GM19324 (cell line): Measurements from ENCODE around the gene MRGPRX3.
"Not testable (repeated sequence)": the region's sequence is repeated elsewhere in the genome, so short reads cannot be mapped to it uniquely, and the experiment has no call there.

Experiments used
- ATAC-seq: cut with Tn5 transposase; IDR thresholded peaks from one replicate; pipeline ENCODE4 v1.9.1; 2021; ENCODE audit warnings: mild to moderate bottlenecking, moderate library complexity; ENCODE audit not compliant: unreplicated experiment, low FRiP score

MRGPRX3 gene

DNA sequence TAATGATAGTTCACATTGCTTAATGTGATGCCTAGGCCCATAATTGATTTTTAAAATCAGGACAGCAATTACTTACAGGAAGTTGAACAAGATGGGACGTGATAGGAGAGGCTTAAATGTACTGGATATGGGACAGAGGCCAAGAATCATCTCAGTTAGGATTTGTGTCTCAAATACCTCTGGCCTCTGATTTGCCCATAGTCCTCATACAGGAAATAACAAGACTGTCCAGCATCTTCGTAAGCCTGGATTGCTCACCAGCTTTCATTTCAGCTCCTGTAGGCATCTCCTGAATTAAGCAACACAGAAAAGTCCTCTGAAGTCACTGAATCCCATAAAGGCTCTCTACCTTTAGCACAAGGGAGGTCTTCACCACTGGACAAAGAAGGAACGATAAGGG lies at the start of gene MRGPRX3:
Gene MRGPRX3 (plus strand): TSS at position 231 of the 400 bp plus-strand sequence. CDS start 4,632 bp downstream, outside the sequence.
- ATAC-seq = no peak

DNA sequence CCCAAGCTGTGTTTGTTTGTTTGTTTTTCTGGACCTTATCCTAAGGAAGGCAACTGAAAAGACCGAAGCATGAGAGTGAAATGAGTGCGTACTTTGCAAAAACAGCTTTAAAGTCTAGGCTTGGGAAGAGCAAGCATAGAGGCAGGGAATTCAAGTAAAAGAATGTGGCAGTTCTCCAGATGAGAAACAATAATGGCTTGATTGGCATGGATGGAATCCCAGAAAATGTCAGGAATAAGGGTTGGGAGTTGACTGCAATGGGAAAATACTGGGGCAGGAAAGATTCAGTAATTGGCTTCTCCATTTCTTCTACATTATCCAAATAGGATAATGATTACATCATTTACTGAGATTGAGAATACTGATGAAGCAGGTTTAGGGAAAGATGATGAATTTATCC lies 44.0 kb upstream of the MRGPRX3 start:
- ATAC-seq = no peak

DNA sequence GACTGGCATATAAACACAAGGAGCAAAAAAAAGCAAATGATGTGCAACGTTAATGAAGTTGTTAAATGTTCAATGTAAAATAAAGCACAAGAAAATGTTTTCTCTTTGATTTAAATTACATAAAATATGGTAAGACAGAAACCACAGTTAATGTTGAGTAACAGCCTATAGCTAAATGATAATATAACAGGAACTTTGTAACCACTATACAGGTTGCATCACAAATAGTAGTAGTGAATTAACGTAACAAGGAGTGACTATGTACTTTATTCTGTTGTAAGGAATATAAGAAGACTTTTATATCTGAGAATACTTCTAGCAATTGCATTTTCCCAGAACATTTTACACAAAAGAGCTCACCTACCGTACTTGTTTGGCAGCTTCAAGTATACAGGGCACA lies 43.4 kb upstream of the MRGPRX3 start:
- ATAC-seq = no peak

DNA sequence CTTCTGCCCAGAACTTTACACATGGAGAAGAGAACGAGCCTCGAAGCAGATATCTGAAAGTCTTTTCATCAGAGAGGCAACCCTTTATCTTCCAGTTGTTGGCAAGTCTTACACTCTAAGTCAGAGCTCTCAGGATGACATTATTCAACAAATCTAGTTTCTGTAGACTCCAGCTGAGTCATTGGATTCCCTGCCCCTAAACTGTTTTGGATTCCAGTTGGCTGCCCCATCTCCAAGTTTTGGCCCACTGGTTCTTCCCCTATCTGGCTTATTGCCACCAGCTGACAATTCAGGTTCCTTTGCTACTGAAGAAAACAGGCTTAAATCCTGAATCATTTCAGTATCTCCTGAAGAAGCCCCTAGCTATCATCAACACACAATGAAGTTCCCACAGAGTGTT lies 40.6 kb upstream of the MRGPRX3 start:
- no peak for ATAC-seq

DNA sequence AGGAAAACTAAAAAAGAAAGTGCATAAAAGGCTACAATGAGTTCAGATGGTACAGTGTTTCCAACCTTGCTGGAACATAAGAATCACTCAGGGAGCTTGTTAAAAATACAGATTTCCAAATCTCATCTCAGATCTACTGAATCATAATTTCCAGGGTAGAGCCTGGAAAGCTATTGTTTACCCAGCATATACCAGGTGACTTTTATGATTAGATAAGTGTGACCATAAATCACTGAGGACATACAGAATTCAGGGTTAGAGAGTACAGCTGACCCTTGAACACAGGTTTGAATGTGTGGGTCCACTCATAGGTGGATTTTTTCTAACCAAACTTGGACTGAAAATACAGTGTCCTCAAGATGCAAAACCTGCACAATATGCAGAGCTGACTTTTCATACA lies 38.4 kb upstream of the MRGPRX3 start:
- no peak for ATAC-seq

DNA sequence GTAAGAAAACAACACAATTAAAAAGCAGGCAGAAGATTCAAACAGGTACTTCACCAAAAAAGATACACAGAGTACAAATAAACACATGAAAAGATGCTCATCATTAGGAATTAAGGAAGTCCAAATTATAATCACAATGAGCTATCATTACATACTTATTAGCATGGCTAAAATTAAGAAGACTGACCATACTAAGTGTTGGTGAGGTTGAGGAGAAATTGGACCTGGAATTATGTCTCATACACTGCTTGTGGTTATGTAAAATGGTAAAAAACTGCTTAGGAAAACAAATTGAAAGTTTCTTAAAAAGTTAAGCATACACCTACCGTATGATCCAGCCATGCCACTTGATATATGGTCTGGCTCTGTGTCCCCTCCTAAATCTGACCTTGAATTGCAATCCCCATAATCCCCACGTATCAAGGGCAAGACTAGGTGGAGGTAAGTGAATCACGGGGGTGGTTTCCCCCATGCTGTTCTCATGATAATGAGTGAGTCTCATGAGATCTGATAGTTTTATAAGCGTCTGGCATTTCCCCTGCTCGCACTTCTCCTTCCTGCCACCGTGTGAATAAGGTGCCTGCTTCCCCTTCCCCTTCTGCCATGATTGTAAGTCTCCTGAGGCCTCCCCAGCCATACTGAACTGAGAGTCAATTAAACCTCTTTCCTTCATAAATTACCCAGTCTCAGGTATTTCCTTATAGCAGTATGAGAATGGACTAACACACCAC lies 31.3 kb upstream of the MRGPRX3 start:
- no peak for ATAC-seq

DNA sequence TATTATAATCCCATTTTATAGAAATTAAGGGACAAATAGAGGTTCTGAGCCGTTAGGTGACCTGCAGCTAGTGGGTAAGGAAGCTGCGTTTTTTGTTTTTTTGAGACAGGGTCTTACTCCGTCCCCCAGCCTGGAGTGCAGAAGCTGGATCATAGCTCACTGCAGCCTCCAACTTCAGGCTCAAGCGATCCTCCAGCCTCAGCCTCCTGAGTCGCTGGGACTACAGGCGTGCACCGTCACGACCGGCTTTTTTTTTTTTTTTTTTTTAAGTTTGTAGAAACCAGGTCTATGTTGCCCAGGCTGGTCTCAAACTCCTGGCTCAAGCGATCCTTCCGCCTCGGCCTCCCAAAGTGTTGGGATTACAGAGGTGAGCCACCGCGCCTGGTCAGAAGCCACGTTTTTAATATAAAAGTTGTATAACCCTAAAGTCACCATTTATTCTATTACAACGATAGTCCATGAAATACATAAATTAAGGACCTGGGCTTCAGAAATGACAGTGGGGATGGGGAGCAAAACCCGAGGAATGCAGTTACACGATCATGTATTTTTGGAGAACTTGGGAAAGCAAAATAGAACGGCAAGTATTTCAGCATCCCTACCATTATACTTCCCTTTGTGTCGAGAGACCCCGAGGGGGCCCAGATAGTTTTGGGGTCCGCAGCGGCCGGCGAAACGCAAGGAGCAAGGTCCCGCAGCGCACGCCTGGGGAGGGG lies 27.1 kb upstream of the MRGPRX3 start:
- ATAC-seq = no peak

DNA sequence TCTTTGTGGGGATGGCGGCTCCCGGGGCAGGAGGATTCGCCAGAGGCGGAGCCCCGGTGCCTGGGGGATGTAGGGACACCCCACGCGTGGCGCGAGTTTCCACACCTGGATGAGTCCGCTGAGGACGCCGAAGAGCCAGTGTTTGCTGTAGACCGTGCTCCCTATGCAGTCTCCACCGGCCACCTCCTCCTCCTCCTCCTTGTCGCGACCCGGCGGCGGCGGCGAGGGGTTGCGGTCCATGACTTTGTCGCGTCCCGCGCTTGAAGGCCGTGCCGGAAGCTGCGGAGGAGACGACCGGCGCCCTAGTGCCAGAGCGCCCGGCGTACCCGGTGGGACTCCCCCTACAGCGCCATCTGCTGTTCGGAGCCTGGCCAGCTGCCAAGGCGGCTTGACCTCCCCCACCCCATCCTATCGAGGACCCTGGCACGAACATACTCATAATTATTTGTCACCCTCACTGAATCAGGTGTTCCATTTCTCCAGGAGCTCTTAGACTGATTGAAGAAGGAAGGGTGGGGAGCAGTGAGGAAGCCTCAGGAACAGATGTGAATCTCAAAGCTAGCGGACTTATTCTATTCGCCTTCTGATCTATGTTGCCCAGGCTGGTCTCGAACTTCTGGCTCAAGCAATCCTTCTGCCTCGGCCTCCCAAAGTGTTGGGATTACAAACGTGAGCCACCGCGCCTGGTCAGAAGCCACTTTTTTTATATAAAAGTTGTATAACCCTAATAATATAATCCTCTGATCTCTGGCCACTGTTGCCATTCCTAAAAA lies 26.4 kb upstream of the MRGPRX3 start, which contains the start of gene SAAL1:
Gene SAAL1 (minus strand): TSS at position 281 of the 773 bp plus-strand sequence. CDS start 41 bp downstream, at position 240.
- ATAC-seq = peak; percentile 90

DNA sequence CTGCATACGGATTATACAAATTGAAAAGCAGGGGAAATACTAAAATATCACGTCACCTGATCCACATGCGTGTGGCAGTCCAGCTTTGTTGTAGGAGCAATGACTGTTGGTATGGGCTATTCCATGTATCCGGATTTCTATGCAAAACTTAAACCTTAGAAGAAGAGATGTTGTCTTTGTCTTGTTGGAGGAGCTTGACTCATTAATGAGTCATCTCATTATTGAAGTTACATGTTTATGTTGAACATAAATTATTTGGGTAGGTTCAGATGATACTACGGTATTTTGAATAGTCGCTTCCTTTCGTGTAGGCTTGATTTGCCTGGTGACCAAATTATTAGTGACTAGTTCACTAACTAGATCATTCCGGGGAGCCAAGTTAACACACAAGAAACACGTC lies 25.7 kb upstream of the MRGPRX3 start:
- ATAC-seq = no peak

DNA sequence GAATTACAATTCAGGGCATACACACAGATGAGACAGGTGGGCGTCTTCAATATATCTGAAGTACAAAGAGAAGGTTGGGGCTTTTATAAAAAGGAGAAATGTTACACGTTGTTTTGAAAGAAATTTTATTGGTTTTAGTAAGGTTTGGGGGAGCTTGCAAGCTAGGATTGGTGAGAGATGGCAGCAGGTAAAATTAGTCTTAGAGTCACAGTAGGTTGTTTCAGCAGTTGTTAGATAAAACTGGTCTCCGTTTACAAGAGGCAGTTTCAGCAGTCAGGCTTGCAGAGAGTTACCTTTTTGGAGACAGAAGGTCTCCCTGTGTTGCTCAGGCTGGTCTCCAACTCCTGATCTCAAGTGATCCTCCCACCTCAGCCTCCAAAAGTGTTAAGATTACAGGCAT lies 24.1 kb upstream of the MRGPRX3 start:
- ATAC-seq = no peak

DNA sequence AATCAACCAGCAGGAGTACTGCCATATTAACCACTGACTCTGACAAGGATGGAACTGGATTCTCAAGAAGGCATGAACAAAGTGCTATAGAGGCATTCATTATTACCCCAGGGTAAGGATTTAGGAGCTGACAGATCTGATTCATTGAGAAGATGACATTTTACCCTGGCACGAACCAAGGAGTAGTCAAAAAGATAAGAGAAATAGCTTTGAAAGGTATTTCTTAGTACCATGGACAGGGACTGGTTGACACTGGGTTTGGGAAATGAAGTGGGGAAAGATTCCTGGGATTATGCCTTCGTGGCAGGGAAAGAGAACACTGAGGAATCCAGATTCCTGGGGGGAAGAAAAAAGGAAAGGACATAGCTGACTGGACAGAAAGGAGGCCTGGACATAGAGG lies 21.4 kb upstream of the MRGPRX3 start:
- no peak for ATAC-seq

DNA sequence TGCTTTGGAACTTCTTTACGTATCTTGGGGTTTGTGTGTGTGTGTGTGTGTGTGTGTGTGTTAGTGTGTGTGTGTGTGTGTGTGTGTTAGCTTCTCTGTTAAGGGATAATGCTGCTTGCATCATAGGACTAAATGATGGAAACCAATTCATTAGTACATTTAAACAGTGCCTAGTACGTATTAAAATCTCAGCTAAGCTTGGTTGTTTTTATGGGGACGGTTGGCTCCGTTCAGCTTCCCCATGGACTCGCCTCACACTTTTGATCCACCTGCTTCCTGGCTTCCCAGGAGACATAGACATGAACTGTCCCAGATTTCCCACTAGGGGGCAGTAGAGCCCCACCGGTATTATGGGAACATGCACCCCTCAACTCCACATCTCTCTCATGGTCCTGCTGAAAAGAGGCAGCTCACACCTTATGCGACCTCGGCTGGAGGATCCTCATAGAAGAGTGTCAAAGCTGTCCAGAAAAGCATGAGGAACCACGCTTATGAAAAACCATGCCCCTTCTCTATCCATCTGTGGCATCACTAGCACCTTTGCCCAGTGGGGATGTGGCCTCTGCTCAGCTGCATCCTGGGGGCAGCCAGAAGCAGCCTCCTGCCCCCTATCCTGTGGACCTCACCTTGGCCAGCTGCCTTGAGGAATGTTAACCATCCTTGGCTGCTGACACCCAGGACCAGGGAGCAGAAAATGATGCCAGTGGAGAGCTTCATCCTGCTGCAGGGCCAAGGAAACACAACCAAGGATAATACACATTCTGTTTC lies 16.8 kb upstream of the MRGPRX3 start:
- peak; percentile 68 for ATAC-seq

DNA sequence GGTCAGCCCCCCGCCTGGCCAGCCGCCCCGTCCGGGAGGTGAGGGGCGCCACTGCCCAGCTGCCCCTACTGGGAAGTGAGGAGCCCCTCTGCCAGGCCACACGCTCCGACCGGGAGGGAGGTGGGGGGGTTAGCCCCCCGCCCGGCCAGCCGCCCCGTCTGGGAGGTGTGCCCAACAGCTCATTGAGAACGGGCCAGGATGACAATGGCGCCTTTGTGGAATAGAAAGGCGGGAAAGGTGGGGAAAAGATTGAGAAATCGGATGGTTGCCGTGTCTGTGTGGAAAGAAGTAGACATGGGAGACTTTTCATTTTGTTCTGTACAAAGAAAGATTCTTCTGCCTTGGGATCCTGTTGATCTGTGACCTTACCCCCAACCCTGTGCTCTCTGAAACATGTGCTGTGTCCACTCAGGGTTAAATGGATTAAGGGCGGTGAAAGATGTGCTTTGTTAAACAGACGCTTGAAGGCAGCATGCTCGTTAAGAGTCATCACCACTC lies 11.0 kb upstream of the MRGPRX3 start:
- not testable (repeated sequence) for ATAC-seq

DNA sequence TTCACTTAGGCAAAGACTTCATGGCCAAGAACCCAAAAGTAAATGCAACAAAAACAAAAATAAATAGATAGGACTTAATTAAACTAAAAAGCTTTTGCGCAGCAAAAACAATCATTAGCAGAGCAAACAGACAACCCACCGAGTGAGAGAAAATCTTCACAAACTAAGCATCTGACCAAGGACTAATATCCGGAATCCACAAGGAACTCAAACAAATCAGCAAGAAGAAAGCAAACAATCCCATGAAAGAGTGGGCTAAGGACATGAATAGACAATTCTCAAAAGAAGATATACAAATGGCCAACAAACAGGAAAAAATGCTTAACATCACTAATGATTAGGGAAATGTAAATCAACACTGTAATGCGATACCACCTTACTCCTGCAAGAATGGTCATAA lies 1.3 kb upstream of the MRGPRX3 start:
- ATAC-seq = not testable (repeated sequence)

DNA sequence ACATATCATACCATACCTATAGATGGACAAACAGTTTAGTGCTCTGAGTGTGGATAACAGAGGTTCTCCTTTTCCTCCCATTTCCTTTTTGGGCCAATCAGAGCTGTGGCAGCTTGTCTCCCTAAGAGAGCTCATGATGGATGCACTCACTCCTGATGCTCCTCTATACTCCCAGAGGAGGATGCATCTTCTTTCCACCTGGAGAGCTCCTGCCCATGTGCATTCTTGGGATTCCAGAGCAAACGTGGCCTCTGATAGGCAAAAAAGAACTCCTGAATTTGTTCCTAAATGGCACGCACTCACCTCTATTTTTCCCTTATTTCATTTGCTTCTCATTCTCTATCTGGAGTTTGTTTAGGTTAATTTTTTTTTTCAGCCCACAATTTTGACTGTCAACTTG lies 2.9 kb downstream of the MRGPRX3 start:
- ATAC-seq = no peak

DNA sequence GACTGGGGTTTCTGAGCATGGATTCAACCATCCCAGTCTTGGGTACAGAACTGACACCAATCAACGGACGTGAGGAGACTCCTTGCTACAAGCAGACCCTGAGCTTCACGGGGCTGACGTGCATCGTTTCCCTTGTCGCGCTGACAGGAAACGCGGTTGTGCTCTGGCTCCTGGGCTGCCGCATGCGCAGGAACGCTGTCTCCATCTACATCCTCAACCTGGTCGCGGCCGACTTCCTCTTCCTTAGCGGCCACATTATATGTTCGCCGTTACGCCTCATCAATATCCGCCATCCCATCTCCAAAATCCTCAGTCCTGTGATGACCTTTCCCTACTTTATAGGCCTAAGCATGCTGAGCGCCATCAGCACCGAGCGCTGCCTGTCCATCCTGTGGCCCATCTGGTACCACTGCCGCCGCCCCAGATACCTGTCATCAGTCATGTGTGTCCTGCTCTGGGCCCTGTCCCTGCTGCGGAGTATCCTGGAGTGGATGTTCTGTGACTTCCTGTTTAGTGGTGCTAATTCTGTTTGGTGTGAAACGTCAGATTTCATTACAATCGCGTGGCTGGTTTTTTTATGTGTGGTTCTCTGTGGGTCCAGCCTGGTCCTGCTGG lies 4.9 kb downstream of the MRGPRX3 start:
- ATAC-seq = no peak

DNA sequence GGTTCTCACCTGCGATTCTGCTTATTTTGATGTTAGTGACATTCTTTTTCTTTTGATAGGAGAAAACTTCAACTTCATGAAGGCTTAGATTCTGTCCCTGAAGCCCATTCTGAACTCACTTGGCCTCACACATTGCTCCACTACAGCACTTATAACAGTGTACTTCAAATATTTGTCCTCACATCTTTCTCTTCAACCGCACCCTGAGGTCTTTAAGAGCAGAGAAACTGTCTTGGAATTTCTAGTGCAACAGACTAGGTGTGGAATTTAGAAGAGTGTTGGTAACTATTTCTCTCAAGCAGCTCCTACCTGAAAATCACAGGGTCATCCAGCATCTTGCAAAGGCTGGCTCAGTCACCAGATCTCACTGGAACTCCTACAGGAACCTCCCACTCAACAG lies 7.8 kb downstream of the MRGPRX3 start:
- no peak for ATAC-seq

DNA sequence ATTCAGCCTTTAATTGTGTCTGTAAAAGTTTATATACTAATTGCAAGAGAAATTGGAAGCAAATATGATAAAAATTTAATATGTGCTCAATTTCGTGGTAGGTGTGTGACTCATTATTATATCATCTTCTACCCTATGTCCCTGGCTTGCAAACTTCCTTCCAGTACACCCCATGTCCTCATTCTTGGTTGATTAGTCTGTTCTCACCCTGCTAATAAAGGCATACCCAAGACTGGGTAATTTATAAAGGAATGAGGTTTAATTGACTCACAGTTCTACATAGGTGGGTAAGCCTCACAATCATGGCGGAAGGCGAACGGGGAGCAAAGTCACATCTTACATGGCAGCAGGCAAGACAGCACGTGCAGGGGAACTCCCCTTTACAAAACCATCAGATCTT lies 11.9 kb downstream of the MRGPRX3 start:
- no peak for ATAC-seq

DNA sequence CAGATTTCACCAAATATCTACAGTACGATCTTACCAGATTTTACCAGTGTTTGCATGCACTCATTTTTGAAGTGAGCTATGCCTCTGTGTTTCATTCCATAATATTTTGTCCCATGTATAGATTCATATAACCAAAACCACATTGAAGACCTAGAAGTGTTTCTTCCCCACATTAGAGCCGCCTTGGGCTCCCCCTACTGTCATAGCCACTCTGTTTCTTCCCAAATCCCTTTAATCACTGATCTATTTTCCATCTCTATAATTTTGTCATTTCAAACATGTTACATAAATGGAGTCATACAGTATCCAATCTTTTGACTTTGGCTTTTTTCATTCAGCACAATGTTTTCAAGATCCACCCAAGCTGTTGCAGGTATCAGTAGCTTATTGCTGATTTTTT lies 12.7 kb downstream of the MRGPRX3 start:
- no peak for ATAC-seq

DNA sequence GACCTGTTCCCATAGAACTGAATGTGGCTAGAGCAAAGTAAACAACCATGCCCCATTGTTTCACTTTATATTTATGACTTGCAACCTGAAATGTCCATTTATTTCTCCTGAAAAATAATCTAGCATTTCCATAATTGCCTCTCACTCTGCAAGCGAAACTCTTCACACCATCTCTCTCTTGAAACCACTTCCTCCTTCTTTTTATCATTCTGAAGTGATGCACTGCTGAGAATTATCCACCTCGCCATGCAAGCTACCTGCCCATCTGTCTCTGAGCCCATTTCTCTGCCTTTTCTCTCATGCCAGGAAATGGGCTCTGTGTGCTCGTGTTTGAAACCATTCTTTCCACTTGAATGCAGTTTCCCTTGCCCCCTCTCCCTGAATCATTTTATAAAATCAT lies 13.5 kb downstream of the MRGPRX3 start:
- ATAC-seq = no peak
